HFF-Myc (cell line): Measurements from ENCODE around the gene C22orf42.
"Not testable (repeated sequence)": the region's sequence is repeated elsewhere in the genome, so short reads cannot be mapped to it uniquely, and the experiment has no call there.

Source experiments
- DNase-seq: peaks from one replicate; pipeline ENCODE4 v3.0.0-alpha.2; 2011; ENCODE audit warnings: low read depth; ENCODE audit errors: extremely low read depth
- H3K4me3 ChIP-seq: replicated peaks from 2 replicates; pipeline ENCODE4 v1.5.1; 2011; ENCODE audit warnings: low read depth, mild to moderate bottlenecking, control low read depth, low read length
- TF ChIP-seq, protein P1 (sequence below): IDR thresholded peaks from 2 replicates; pipeline ENCODE4 v1.5.1; 2012; ENCODE audit warnings: mild to moderate bottlenecking, low read depth, low read length, control low read depth; ENCODE audit errors: missing control alignments

Gene C22orf42

DNA sequence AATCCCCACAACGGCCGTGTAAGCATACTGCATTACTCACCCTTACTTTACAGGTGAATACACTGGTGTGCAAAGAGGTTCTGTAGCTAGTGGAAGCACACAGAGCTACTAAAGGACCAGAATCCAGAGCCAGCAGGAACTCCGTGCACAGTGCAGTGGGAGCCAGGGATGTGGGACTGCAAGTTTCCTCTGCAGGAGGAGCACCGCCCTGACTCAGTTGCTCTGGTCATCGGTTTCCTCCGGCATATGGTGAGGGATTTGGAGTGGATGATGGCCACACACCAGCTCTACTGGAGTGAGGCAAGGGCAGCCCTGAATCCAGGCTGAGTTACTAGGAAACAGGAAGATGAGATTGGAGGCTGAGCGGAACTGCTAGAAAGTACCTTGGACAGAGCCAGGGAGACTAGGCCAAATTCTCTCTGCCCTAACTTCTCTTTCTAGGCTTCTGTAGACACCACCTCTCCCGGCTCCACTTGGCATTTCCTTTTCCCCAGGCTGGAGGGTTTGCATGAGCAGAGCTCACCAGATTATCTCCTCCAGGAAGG is 18.2 kb upstream of the C22orf42 start:
- DNase-seq, result no peak
- TF ChIP-seq, protein P1, sequence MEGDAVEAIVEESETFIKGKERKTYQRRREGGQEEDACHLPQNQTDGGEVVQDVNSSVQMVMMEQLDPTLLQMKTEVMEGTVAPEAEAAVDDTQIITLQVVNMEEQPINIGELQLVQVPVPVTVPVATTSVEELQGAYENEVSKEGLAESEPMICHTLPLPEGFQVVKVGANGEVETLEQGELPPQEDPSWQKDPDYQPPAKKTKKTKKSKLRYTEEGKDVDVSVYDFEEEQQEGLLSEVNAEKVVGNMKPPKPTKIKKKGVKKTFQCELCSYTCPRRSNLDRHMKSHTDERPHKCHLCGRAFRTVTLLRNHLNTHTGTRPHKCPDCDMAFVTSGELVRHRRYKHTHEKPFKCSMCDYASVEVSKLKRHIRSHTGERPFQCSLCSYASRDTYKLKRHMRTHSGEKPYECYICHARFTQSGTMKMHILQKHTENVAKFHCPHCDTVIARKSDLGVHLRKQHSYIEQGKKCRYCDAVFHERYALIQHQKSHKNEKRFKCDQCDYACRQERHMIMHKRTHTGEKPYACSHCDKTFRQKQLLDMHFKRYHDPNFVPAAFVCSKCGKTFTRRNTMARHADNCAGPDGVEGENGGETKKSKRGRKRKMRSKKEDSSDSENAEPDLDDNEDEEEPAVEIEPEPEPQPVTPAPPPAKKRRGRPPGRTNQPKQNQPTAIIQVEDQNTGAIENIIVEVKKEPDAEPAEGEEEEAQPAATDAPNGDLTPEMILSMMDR, result no peak
- H3K4me3 ChIP-seq, result no peak overlapping the region

DNA sequence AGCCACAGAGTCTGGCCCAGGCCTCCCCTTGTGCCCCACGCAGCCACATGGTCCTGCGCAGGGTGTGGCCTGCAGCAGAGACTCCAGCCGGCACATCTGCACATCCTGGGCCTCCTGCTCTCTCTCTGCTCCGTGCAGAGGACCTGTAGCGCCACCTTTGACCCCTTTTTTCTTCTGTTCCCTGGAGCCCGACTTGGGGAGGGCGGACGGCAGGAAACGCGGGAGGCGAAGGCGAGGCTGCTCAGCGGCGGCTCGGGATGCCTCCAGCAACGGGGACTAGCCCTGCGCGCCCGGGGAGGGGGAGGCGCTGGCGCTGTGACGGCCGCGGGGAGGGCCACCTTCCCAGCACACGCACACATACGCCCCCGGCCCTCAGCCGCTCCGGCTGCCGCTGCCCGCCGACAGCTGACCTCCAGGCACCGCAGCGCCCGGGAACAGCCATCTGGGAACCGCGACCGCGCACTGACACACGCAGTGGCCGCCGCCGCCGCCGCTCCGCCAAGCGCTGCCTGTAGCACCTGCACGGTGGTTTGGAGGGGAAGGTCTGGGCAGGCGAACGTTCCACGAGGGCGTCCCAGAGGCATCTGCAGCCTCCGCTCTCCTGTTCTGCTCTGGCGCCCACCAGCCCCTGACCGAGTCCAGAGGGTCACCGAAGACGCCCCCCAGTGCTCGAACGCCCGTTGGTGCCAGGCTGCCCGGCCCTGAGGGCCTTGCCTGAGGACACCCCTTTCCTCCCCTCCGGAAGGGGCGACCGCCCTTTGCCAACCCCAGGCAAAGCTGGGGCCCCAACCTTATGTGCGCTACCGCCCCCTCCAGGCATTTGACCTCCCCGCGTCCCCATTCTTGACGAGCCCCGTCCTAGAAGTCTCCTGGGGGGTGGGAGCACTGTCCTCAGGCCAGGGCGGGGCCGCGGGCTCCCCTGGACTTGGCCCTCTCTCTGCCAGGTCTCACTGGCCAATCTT is 16.9 kb upstream of the C22orf42 start:
- H3K4me3 ChIP-seq, result no peak overlapping the region
- no peak for DNase-seq
- TF ChIP-seq, protein P1, result no peak

DNA sequence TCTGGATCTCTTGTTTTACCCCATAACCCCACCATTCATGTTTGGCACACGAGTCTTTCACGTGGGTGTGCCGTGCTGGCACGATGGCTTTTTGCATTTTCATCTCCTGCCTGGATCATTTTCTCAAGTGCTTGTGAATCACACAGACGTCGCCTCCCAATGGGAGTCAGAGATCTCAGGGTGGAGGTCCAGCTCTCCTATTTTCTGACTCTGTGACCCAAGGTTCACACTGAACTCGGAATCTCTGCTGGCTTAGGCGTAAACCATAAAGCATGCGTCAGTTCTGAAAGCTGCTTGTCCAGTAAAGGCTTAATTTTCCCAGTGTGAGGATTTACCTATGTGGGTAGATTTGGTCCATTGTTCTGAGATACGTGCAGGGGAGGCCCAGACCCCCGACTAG is 16.0 kb upstream of the C22orf42 start:
- TF ChIP-seq, protein P1, result no peak
- no peak overlapping the region for H3K4me3 ChIP-seq
- no peak for DNase-seq

DNA sequence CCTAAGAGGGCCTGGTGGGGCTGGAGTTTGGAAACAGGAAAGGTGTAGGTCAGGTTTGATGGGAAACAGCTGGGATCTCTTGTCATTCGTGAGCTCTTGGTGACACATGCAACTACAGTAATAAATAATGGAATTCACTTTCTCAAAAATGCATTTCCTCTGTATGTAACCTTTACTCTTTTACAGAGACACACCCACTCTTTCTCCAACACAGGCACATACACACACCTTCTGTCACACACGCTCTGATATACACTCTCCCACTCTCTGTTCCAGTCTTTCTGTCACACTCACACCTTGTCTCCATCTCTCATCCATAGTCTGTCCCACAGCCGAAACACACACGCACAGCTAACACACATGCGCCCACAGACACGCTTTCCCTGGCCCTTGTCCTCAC is 6.6 kb upstream of the C22orf42 start:
- TF ChIP-seq, protein P1, result no peak
- H3K4me3 ChIP-seq, result no peak overlapping the region
- no peak for DNase-seq

DNA sequence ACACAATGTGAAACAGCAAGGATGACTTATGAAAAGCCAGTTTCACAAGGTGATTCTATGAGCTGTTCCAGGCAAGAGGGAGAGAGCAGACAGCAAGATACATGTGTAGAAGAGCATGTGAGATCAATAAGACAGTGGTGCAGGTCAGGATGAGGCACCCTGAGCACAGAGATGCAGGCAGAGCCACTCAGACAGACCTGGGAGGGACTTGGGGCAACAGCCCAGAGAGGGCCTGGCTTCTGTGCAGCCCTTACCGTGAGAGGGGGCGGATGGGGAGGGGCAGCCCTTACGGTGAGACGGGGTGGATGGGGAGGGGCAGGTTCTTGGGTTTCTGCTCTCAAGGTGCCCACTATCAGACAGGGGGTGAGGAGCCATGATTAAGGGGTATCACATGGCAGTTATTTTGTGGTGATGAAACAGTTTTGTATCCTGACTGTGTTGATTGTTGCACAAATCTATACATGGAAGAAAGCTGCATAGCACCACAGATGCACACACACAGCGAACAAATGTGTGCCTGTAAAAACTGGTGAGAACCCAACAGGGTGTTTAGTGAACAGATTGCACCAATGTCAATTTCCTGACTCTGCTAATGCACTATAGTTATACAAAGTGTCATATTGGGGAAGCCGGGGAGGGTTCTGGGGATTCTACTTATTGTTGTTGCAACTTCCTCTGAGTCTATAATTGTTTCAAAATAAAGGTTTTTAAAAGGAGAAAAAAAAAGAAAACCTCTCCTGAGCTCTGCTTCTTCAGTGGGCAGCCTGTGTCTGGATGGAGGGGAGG is 5.2 kb upstream of the C22orf42 start:
- no peak overlapping the region for H3K4me3 ChIP-seq
- TF ChIP-seq, protein P1, result no peak
- DNase-seq, result no peak

DNA sequence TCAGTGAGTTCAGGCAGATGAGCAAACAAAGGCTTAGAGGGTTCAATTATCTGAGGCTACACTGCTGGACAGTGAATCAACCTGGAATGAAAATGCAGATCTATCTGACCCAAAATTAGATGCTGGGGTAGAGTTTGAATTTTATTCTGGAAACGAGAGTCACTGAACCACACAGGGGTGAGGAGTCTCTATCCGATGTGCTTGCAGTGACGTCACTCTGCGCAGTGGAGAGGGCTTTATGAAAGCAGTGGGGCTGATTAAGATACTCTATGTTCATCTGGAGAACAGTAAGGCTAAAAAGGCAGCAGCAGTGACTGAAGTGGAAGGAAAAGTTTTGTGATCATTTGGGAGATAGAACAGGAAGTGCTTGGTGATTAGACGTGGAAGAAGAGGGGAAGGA is 1.3 kb upstream of the C22orf42 start:
- not testable (repeated sequence) for DNase-seq, H3K4me3 ChIP-seq

DNA sequence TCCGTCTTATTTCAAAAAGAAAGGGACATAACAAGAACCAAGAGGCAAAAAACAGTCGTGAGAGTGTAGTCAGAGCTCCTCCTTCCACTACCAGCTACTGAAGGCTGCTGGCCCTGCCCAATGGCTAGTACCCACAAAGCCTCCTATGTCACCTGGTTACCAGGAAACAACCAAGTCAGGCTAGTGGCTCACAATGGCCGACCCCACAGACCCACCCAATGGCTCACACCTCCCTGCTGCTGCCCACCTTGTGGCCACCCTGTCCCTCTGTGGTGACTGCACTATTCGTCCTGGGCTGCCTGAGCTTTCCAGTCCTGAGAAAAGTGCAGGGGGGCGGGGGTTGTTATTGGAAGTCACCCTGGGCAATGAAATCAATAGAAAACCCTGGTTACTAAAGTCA is 1.5 kb downstream of the C22orf42 start:
- DNase-seq, H3K4me3 ChIP-seq: not testable (repeated sequence)

DNA sequence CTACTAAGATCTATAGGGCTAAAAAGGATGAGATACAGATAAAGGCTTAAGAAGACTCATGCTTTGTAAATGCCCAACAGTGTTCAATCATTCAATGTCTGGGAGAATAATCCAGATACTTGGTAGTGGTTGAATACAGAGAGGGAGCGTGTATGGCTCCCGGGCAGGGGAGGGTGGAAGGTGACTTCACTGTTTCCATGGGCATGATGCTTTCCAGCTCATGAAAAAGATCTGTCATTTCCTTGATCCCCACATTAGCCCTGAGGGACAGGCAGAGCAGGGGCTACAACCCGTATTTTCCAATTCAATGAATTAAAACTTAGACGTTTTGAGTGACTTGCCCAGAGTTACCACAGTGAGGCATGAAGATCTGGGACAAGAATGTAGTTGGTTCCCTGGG is 4.4 kb downstream of the C22orf42 start:
- not testable (repeated sequence) for DNase-seq, H3K4me3 ChIP-seq

DNA sequence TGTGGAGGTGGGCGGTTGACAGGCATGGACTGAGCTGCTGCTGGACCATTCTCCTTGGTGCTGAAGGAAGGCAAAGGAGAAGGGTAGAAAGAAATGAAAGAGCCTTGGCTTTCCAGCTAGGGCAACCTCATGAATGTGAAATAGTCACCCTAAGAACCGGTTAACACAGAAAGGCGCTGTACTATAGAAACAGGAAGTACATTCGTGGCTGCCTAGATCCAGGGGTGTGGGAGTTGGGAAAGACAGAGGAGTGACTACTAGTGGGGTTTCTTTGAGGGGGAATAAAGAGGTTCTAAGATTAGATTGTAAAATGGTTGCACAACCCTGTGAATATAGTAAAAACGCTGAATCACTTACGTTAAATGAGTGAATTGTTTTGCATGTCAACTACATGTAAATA is 7.5 kb downstream of the C22orf42 start:
- not testable (repeated sequence) for H3K4me3 ChIP-seq, DNase-seq

DNA sequence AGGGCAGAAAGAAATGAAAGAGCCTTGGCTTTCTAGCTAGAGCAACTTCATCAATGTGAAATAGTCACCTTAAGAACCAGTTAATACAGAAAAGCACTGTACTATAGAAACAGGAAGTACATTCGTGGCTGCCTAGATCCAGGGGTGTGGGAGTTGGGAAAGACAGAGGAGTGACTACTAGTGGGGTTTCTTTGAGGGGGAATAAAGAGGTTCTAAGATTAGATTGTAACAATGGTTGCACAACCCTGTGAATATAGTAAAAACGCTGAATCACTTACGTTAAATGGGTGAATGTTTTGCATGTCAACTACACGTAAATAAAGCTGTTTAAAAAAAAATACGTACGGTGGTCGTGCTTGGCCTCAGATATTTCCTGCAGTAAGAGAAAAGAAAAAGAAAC is 8.5 kb downstream of the C22orf42 start:
- not testable (repeated sequence) for H3K4me3 ChIP-seq, DNase-seq

DNA sequence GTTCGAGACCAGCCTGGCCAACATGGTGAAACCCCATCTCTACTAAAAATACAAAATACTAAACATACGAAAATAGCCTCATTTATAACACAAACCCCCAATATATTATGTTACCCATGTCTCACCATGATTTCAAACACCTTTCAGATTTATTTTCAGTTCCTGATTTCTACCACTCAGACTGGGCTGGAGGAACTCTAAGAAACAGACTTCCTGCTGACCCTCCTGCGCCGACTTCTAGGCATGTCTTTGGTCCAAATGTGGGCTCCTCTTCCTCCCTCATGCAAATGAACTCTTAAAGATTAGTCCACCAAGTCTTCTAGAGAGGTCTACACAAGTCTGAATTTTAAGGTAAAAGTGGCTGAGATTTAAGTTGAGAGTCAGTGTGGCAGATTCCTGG is 10.7 kb downstream of the C22orf42 start:
- not testable (repeated sequence) for H3K4me3 ChIP-seq, DNase-seq

DNA sequence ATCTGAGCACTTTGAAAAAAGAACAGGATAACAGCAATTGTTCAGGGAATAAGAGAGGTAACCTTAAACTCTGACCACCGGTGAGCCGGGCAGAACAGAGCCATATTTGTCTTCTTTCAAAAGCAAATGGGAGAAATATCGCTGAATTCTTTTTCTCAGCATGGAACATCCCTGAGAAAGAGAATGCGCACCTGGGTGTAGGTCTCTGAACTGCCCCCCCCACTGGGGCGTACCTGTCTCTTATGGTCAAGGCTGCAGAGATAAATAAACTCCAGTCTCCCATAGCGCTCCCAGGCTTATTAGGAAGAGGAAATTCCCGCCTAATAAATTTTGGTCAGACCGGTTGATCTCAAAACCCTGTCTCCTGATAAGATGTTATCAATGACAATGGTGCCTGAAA is 12.0 kb downstream of the C22orf42 start:
- not testable (repeated sequence) for DNase-seq, H3K4me3 ChIP-seq
